Measurements from ENCODE around the gene CALD1. TPM values are rescaled to one million over a fixed set of nuclear protein-coding genes. Genes with fewer than 3 reads are reported as not detected.

The CALD1 gene
- polyA plus RNA-seq, 1 donor (not counting 4 experiments of a cell fraction or from before 2014, with no cell fraction given), result 229 TPM

DNA sequence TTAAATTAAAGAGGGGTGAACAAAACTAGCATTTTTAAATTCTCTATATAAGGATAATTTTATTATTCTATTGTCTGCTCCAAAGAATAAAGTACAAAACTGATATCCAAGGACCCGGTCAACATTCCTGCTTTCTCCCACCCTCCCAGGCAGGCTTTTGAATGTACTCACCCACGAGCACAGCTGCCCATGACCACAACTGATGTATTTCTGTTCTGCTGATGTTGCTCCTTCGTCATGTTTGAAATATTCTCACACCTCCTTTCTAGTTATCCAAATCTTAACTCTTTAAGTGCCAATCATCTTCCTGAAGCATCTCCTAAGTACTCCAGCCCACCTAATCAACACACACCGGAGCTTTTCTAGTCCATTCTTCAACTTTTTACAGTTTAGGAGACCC is 46.7 kb downstream of the CALD1 start:
- TF ChIP-seq, protein P1, sequence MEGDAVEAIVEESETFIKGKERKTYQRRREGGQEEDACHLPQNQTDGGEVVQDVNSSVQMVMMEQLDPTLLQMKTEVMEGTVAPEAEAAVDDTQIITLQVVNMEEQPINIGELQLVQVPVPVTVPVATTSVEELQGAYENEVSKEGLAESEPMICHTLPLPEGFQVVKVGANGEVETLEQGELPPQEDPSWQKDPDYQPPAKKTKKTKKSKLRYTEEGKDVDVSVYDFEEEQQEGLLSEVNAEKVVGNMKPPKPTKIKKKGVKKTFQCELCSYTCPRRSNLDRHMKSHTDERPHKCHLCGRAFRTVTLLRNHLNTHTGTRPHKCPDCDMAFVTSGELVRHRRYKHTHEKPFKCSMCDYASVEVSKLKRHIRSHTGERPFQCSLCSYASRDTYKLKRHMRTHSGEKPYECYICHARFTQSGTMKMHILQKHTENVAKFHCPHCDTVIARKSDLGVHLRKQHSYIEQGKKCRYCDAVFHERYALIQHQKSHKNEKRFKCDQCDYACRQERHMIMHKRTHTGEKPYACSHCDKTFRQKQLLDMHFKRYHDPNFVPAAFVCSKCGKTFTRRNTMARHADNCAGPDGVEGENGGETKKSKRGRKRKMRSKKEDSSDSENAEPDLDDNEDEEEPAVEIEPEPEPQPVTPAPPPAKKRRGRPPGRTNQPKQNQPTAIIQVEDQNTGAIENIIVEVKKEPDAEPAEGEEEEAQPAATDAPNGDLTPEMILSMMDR (optimal IDR thresholded peaks at IDR 0.05 in 1 of 3, IDR thresholded peaks at IDR 0.05 in 1 of 3, conservative IDR thresholded peaks at IDR 0.05 in 1 of 3; ENCODE audit: extremely low read depth in 1 of 3, insufficient read depth in 2 of 3, low read length in 3 of 3), result no peak
- TF ChIP-seq EZH2 (IDR thresholded peaks at IDR 0.05; ENCODE audit: low read length), result no peak
- no peaks in the 10 kb centered on the region for H3K9me3 ChIP-seq (ENCODE audit: control insufficient read depth, low read depth, low read length)
- peaks cover 43% of the 10 kb centered on the region for H3K79me2 ChIP-seq (ENCODE audit: control insufficient read depth, insufficient read depth, low read length)
- H3K9me1 ChIP-seq (ENCODE audit: control insufficient read depth, extremely low read depth, insufficient read depth, low read length), result no peaks in the 10 kb centered on the region
- no peak for FAIRE-seq
- no peak overlapping the region for H3K4me2 ChIP-seq (ENCODE audit: control insufficient read depth, extremely low read depth, insufficient read depth, low read depth, low read length)
- no peak for DNase-seq (ENCODE audit: low read depth, low spot score)
- no peak overlapping the region for H3K9ac ChIP-seq (ENCODE audit: control insufficient read depth, extremely low read depth, insufficient read depth, low read length)
- no peak overlapping the region for H3K27ac ChIP-seq (ENCODE audit: control insufficient read depth, insufficient read depth, low read length)
- no peak overlapping the region for H3K4me3 ChIP-seq (ENCODE audit: control insufficient read depth in 2 of 3, extremely low read depth in 1 of 3, insufficient read depth in 2 of 3, low read depth in 1 of 3, low read length in 3 of 3)
- H3K4me1 ChIP-seq (ENCODE audit: control insufficient read depth, extremely low read depth, insufficient read depth, low read length), result no peaks in the 10 kb centered on the region
- peaks cover 1 to 2% of the 10 kb centered on the region in 2 experiments for H3K36me3 ChIP-seq (ENCODE audit: control insufficient read depth in 2 of 2, extremely low read depth in 1 of 2, insufficient read depth in 2 of 2, low read length in 2 of 2)
- dilution Hi-C loops (cut with MboI; ENCODE audit: extremely low pct_ligation_motif_present, low sequenced_read_pairs), result no loop called here
- H4K20me1 ChIP-seq (ENCODE audit: control insufficient read depth, extremely low read depth, insufficient read depth, low read length), result no peaks in the 10 kb centered on the region
- no peaks in the 10 kb centered on the region for H3K27me3 ChIP-seq (ENCODE audit: control insufficient read depth, extremely low read depth, insufficient read depth, low read length)
- H2AFZ ChIP-seq (ENCODE audit: control insufficient read depth, low read length), result no peak overlapping the region

DNA sequence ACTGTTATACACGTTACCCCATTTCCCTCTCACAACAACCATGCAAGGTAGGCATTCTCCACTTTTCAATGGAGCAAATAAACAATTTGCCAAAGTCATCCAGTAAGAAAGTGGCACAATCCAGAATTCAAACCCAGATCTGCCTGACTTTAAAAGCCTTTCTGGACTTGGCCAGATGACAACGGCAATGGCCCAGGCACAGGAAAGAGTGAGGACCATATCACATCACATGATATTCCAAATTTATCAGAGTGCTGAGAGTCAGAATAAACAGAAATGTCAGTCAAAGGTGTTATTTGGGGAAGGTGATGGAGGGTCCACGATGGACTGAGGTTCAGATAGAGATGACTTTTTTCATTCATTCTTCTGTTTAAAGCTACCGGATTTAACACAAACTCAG is 48.0 kb downstream of the CALD1 start:
- H2AFZ ChIP-seq (ENCODE audit: control insufficient read depth, low read length), result no peak overlapping the region
- H4K20me1 ChIP-seq (ENCODE audit: control insufficient read depth, extremely low read depth, insufficient read depth, low read length), result no peaks in the 10 kb centered on the region
- peaks cover 46% of the 10 kb centered on the region for H3K79me2 ChIP-seq (ENCODE audit: control insufficient read depth, insufficient read depth, low read length)
- no peaks in the 10 kb centered on the region for H3K4me1 ChIP-seq (ENCODE audit: control insufficient read depth, extremely low read depth, insufficient read depth, low read length)
- peaks cover 0 to 1% of the 10 kb centered on the region in 2 experiments for H3K36me3 ChIP-seq (ENCODE audit: control insufficient read depth in 2 of 2, extremely low read depth in 1 of 2, insufficient read depth in 2 of 2, low read length in 2 of 2)
- H3K4me2 ChIP-seq (ENCODE audit: control insufficient read depth, extremely low read depth, insufficient read depth, low read depth, low read length), result no peak overlapping the region
- FAIRE-seq (no peak), DNase-seq (ENCODE audit: low read depth, low spot score) (no peak)
- H3K27me3 ChIP-seq (ENCODE audit: control insufficient read depth, extremely low read depth, insufficient read depth, low read length), result no peaks in the 10 kb centered on the region
- no peak overlapping the region for H3K27ac ChIP-seq (ENCODE audit: control insufficient read depth, insufficient read depth, low read length)
- dilution Hi-C loops (cut with MboI; ENCODE audit: extremely low pct_ligation_motif_present, low sequenced_read_pairs), result no loop called here
- H3K9me1 ChIP-seq (ENCODE audit: control insufficient read depth, extremely low read depth, insufficient read depth, low read length), result no peaks in the 10 kb centered on the region
- TF ChIP-seq, protein P1 (optimal IDR thresholded peaks at IDR 0.05 in 1 of 3, IDR thresholded peaks at IDR 0.05 in 1 of 3, conservative IDR thresholded peaks at IDR 0.05 in 1 of 3; ENCODE audit: extremely low read depth in 1 of 3, insufficient read depth in 2 of 3, low read length in 3 of 3), result no peak
- no peak for TF ChIP-seq EZH2 (IDR thresholded peaks at IDR 0.05; ENCODE audit: low read length)
- no peaks in the 10 kb centered on the region for H3K9me3 ChIP-seq (ENCODE audit: control insufficient read depth, low read depth, low read length)
- H3K9ac ChIP-seq (ENCODE audit: control insufficient read depth, extremely low read depth, insufficient read depth, low read length), result no peak overlapping the region
- H3K4me3 ChIP-seq (ENCODE audit: control insufficient read depth in 2 of 3, extremely low read depth in 1 of 3, insufficient read depth in 2 of 3, low read depth in 1 of 3, low read length in 3 of 3), result no peak overlapping the region

Measured in keratinocyte (primary cell).